Cardiac muscle cell (in vitro differentiated cells and primary cell): ENCODE data around the gene ATG10. TPM values are rescaled to one million over a fixed set of nuclear protein-coding genes. Genes with fewer than 3 reads are reported as not detected.
"Not testable (repeated sequence)": the region's sequence is repeated elsewhere in the genome, so short reads cannot be mapped to it uniquely, and the experiment has no call there.

Experiments
- DNase-seq, 2 donors: peaks; one replicate each; pipeline versions ENCODE4 v3.0.0 to v3.0.0-alpha.2; 2010 to 2017; ENCODE audit warnings: low read depth in 1 of 2, low spot score in 1 of 2
- H3K27ac ChIP-seq: fragments of 200-600 bp; sonication (generic); 2 replicates; pipeline ENCODE4 v1.5.1; 2016
- H3K27me3 ChIP-seq: fragments of 200-600 bp; sonication (generic); 2 replicates; pipeline ENCODE4 v1.6.0; 2016; ENCODE audit warnings: control low read depth
- H3K36me3 ChIP-seq: fragments of 200-600 bp; sonication (generic); 2 replicates; pipeline ENCODE4 v1.5.1; 2016; ENCODE audit warnings: control low read depth
- H3K4me1 ChIP-seq: fragments of 200-600 bp; sonication (generic); 2 replicates; pipeline ENCODE4 v1.8.1; 2017; ENCODE audit warnings: low read depth, mild to moderate bottlenecking, mixed run types
- H3K4me3 ChIP-seq: fragments of 200-600 bp; sonication (generic); 2 replicates; pipeline ENCODE4 v1.5.1; 2016; ENCODE audit warnings: mild to moderate bottlenecking
- H3K9me3 ChIP-seq: fragments of 200-600 bp; sonication (generic); 2 replicates; pipeline ENCODE4 v1.5.1; 2017; ENCODE audit warnings: low read depth, mild to moderate bottlenecking, control low read depth
- polyA plus RNA-seq: library from polyadenylated mRNA; unstranded; fragments of >200 nt; fragmentation: Nextera tagmentation; extraction: Ambion mirVana; gene quantifications from 2 replicates; pipeline ENCODE4 v1.2.1, GENCODE V29; 2016
- total RNA-seq: library from RNA; depleted of rRNA; stranded (reverse); fragments of >200 nt; gene quantifications from 2 replicates; pipeline ENCODE4 v1.2.3, GENCODE V29; 2016
- TF ChIP-seq, protein P1 (sequence below): IDR thresholded peaks from 2 replicates; pipeline ENCODE4 v1.5.1; 2012; ENCODE audit warnings: low read depth, mild to moderate bottlenecking, low read length

The ATG10 gene
- total and polyA plus RNA-seq, 2 experiments from 2014 or later = 9.0 to 28.0 TPM

DNA sequence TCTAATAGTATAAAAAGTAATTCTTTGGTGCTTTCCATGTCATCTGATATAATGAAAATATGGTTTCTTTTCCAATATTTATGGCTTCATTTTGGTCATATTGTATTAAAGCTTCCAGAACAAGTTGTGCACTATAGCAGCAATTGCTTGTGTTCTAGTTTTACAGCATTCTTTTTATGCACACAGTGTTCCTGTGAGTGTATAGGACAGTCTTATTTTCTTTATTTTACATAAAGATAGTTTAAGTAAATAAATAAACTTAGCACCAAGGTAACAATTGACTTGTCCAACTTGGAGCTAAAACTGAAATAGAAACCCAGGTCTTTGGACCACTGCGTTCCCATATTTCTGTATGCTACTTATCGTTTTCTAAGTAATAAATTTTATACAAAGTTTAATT is 38.9 kb downstream of the ATG10 start:
- no peaks in the 10 kb centered on the region for H3K27me3 ChIP-seq
- no peaks in the 10 kb centered on the region for H3K4me1 ChIP-seq
- H3K36me3 ChIP-seq = no peaks in the 10 kb centered on the region
- H3K9me3 ChIP-seq = no peaks in the 10 kb centered on the region
- TF ChIP-seq, protein P1, sequence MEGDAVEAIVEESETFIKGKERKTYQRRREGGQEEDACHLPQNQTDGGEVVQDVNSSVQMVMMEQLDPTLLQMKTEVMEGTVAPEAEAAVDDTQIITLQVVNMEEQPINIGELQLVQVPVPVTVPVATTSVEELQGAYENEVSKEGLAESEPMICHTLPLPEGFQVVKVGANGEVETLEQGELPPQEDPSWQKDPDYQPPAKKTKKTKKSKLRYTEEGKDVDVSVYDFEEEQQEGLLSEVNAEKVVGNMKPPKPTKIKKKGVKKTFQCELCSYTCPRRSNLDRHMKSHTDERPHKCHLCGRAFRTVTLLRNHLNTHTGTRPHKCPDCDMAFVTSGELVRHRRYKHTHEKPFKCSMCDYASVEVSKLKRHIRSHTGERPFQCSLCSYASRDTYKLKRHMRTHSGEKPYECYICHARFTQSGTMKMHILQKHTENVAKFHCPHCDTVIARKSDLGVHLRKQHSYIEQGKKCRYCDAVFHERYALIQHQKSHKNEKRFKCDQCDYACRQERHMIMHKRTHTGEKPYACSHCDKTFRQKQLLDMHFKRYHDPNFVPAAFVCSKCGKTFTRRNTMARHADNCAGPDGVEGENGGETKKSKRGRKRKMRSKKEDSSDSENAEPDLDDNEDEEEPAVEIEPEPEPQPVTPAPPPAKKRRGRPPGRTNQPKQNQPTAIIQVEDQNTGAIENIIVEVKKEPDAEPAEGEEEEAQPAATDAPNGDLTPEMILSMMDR = no peak
- no peak overlapping the region for H3K27ac ChIP-seq
- no peak overlapping the region for H3K4me3 ChIP-seq
- DNase-seq = no peak

DNA sequence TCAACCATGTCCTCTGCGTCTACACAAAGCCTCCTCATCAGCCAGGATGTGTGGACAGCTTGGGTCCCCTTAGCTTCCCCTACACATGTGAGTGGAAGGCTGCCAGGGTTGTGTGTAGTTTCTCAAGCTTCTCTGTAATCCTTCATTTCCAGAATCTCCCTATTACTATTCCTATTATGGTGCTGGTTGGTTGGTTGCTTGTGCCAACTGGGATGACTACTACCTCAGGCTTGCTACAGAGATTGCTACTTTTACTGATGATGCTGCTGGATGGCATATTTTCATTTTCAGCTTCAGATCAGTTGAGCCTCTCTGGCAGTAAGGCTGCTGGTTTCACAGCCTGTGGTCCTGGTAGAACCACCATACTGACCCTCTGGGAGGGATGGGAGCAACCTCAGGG is 39.9 kb downstream of the ATG10 start:
- Histone ChIP-seq H3K27me3 (no peaks in the 10 kb centered on the region), H3K36me3 (no peaks in the 10 kb centered on the region), H3K4me1 (no peaks in the 10 kb centered on the region), H3K4me3 (no peak overlapping the region), H3K27ac (no peak overlapping the region), H3K9me3 (no peaks in the 10 kb centered on the region)
- TF ChIP-seq, protein P1 = no peak
- peak in 1 of 2 donors; percentile 42 for DNase-seq

DNA sequence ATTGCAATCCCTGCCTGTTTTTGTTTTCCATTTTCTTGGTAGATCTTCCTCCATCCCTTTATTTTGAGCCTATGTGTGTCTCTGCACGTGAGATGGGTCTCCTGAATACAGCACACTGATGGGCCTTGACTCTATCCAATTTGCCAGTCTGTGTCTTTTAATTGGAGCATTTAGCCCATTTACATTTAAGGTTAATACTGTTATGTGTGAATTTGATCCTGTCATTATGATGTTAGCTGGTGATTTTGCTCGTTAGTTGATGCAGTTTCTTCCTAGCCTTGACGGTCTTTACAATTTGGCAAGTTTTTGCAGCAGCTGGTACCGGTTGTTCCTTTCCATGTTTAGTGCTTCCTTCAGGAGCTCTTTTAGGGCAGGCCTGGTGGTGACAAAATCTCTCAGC is 42.8 kb downstream of the ATG10 start:
- not testable (repeated sequence) for H3K27ac ChIP-seq
- H3K4me1 ChIP-seq = peaks cover 16% of the 10 kb centered on the region

DNA sequence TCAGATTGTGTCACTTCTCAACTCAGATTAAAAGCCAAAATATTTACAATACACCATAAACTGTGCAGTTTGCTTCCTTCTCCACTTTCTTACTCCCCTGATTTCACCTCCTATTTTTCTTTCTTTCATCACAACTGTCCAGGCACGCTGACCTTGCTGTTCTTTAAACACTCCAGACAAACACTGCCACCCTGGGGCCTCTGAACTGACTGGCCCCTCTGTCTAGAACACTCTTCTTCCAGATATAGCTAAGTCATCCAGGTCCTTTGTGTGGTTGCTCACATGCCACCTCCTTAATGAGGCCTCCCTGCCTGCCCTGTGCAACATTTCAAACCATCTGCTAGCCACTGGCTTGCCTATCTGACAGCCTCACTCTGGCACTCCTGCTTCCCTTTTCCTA is 46.6 kb downstream of the ATG10 start:
- no peak overlapping the region for H3K4me3 ChIP-seq
- H3K27me3 ChIP-seq = no peaks in the 10 kb centered on the region
- peak; percentile 13 to 49 for DNase-seq
- H3K36me3 ChIP-seq = no peaks in the 10 kb centered on the region
- H3K4me1 ChIP-seq = peaks cover 18% of the 10 kb centered on the region
- TF ChIP-seq, protein P1 = no peak
- no peaks in the 10 kb centered on the region for H3K9me3 ChIP-seq
- peak overlapping the region; percentile 57 for H3K27ac ChIP-seq

More for the DNA sequence above, 42.8 kb downstream of the ATG10 start:
- H3K4me3 ChIP-seq, H3K27me3 ChIP-seq, H3K36me3 ChIP-seq, H3K9me3 ChIP-seq, DNase-seq: not testable (repeated sequence)

GRCh38 chr5:82019342-82020138 is 47.7 kb downstream of the ATG10 start:
- DNase-seq = no peak
- no peaks in the 10 kb centered on the region for H3K27me3 ChIP-seq
- TF ChIP-seq, protein P1 = no peak
- H3K4me1 ChIP-seq = peaks cover 18% of the 10 kb centered on the region
- no peaks in the 10 kb centered on the region for H3K36me3 ChIP-seq
- no peak overlapping the region for H3K4me3 ChIP-seq
- no peaks in the 10 kb centered on the region for H3K9me3 ChIP-seq
- H3K27ac ChIP-seq = peak overlapping the region; percentile 57

GRCh38 chr5:82022499-82022898 is 50.7 kb downstream of the ATG10 start:
- peaks cover 18% of the 10 kb centered on the region for H3K4me1 ChIP-seq
- TF ChIP-seq, protein P1 = no peak
- H3K9me3 ChIP-seq = no peaks in the 10 kb centered on the region
- H3K4me3 ChIP-seq = no peak overlapping the region
- H3K27ac ChIP-seq = no peak overlapping the region
- no peaks in the 10 kb centered on the region for H3K27me3 ChIP-seq
- DNase-seq = no peak
- no peaks in the 10 kb centered on the region for H3K36me3 ChIP-seq
